ENCODE measurements around the gene NFE2L2. TPM values are rescaled to one million over a fixed set of nuclear protein-coding genes. Genes with fewer than 3 reads are reported as not detected.

Gene NFE2L2
- total and polyA plus RNA-seq, 9 of the 15 experiments (the other 6 are each of a cell fraction or from before 2014, with no cell fraction given), result 29.3 to 120 (median 59.3) TPM

DNA sequence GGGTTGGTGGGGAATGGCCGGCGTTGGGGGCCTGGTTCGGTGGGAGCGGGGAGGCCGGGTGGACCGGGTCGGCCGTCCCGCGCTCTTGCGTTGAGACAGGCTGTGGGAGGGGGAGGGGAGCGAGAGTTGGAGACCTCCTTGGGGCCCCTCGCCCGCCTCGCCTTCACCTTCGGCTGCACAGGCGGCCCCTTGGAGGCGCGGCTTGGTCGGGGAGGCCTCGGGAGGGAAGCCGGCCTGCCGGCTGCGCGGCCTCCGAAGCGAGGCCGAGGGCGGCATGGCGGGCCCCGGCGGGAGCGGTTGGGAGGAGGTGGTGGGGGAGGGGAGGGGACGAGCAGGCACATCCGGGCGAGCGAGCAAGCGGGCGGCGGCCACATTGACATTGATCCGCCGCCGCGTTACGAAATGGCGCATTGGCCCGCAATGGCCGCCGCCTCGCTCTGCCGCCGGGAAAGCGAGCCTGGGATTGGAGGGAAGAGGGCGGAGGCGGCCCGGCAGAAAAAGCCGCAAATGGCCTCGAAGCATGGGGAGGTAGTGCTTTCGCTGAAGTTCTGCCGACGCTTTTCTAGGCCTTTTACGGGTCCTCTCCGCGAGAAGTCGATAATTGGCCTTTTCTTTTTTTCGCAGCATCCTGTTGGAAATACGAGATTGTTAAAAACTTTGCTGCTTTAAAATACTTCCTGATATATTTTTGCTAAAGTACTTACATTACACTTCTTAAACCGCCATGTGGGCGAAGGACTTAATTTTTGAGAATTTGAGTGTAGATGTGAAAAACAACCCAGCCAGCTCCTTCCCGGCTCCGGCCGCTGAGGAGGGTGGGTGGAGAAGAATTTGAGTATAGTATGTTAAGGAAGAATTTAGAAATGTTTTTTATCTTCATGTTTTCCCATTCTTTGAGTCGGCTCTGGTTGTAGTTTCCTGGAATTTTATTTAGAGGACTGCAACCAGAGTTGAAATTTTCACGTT lies 51.4 kb downstream of the NFE2L2 start (continued):
- peak; percentile 87; the same call in 1 of the 2 replicates for TF ChIP-seq ETS1 (conservative IDR thresholded peaks at IDR 0.05; ENCODE audit: control insufficient read depth, low read depth, low read length)
- no peak for TF ChIP-seq ELF2 (CRISPR knock-in tag; IDR thresholded peaks at IDR 0.05)
- peak in 1 of 2 experiments; percentile 82; a peak in 1 of 4 replicates for TF ChIP-seq KDM4B (IDR thresholded peaks at IDR 0.05; ENCODE audit: borderline replicate concordance in 2 of 2, low read depth in 1 of 2)
- TF ChIP-seq NR2F6 (CRISPR knock-in tag; IDR thresholded peaks at IDR 0.05), result no peak
- no peak for TF ChIP-seq ZNF354B (CRISPR knock-in tag; IDR thresholded peaks at IDR 0.05)
- TF ChIP-seq CREBBP (IDR thresholded peaks at IDR 0.05; ENCODE audit: low read depth, low read length), result no peak
- no peak for TF ChIP-seq SAFB (IDR thresholded peaks at IDR 0.05; ENCODE audit: borderline replicate concordance, low read depth, low read length)
- TF ChIP-seq XRCC5 (IDR thresholded peaks at IDR 0.05; ENCODE audit: low read depth, low read length), result peak; percentile 26; the same call in 1 of the 2 replicates
- TF ChIP-seq, protein P1, sequence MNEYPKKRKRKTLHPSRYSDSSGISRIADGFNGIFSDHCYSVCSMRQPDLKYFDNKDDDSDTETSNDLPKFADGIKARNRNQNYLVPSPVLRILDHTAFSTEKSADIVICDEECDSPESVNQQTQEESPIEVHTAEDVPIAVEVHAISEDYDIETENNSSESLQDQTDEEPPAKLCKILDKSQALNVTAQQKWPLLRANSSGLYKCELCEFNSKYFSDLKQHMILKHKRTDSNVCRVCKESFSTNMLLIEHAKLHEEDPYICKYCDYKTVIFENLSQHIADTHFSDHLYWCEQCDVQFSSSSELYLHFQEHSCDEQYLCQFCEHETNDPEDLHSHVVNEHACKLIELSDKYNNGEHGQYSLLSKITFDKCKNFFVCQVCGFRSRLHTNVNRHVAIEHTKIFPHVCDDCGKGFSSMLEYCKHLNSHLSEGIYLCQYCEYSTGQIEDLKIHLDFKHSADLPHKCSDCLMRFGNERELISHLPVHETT (CRISPR knock-in tag; conservative IDR thresholded peaks at IDR 0.05 in 1 of 2, IDR thresholded peaks at IDR 0.05 in 1 of 2), result peak in 1 of 2 experiments; percentile 93; a peak in 2 of 4 replicates
- peak; percentile 84 for TF ChIP-seq CCNT2 (IDR thresholded peaks at IDR 0.05; ENCODE audit: borderline replicate concordance, extremely low read depth, insufficient read length, low read depth, low read length)
- no peak for TF ChIP-seq ZBTB26 (CRISPR knock-in tag; IDR thresholded peaks at IDR 0.05)
- TF ChIP-seq CBX3 (IDR thresholded peaks at IDR 0.05; ENCODE audit: borderline replicate concordance in 1 of 2, low read length in 2 of 2), result no peak
- TF ChIP-seq ZBTB1 (CRISPR knock-in tag; IDR thresholded peaks at IDR 0.05; ENCODE audit: borderline replicate concordance, low read depth), result 0 out of 2 replicates have a peak, but pooled peaks have one; percentile 46
- no peak for TF ChIP-seq PPARD (CRISPR knock-in tag; IDR thresholded peaks at IDR 0.05)
- no peak for TF ChIP-seq ZNF764 (CRISPR knock-in tag; IDR thresholded peaks at IDR 0.05; ENCODE audit: low read depth)
- no peak for TF ChIP-seq TSC22D4 (tag; IDR thresholded peaks at IDR 0.05)
- TF ChIP-seq MAZ (CRISPR knock-in tag; conservative IDR thresholded peaks at IDR 0.05 in 1 of 2, IDR thresholded peaks at IDR 0.05 in 1 of 2), result peak; percentile 64 to 95
- TF ChIP-seq HMGN3 (IDR thresholded peaks at IDR 0.05; ENCODE audit: borderline replicate concordance, extremely low read depth, insufficient read length, low read depth, low read length), result peak; percentile 90
- TF ChIP-seq FOXK1 (CRISPR knock-in tag; IDR thresholded peaks at IDR 0.05; ENCODE audit: borderline replicate concordance), result 0 out of 2 replicates have a peak, but pooled peaks have one; percentile 5

Data from K562 (cell line).